Smooth muscle cell (in vitro differentiated cells): Measurements from ENCODE around the gene METTL1. TPM values are rescaled to one million over a fixed set of nuclear protein-coding genes. Genes with fewer than 3 reads are reported as not detected.
A peak's percentile ranks its signal among the peaks of the same experiment; 100 is the strongest.

Source experiments
- DNase-seq: peaks from one replicate; lab custom pipeline; 2025; ENCODE audit not compliant: unreplicated experiment; lab: John Stamatoyannopoulos, UW
- H2AFZ ChIP-seq: fragments of 200-600 bp; sonication (generic); 2 replicates; pipeline ENCODE4 v1.6.0; 2016; ENCODE audit warnings: antibody characterized with exemption, low read depth, mild to moderate bottlenecking
- H3F3A ChIP-seq: fragments of 200-600 bp; sonication (generic); 2 replicates; pipeline ENCODE4 v1.6.0; 2017; ENCODE audit warnings: antibody characterized with exemption, low read depth
- H3K27ac ChIP-seq: fragments of 200-600 bp; sonication (generic); 2 replicates; pipeline ENCODE4 v1.5.1; 2016; ENCODE audit warnings: low read depth, mild to moderate bottlenecking
- H3K27me3 ChIP-seq: fragments of 200-600 bp; sonication (generic); 2 replicates; pipeline ENCODE4 v1.6.1; 2016; ENCODE audit warnings: low read depth, mild to moderate bottlenecking
- H3K36me3 ChIP-seq: fragments of 200-600 bp; sonication (generic); 2 replicates; pipeline ENCODE4 v1.5.1; 2016; ENCODE audit warnings: low read depth
- H3K4me1 ChIP-seq: fragments of 200-600 bp; sonication (generic); 2 replicates; pipeline ENCODE4 v1.5.1; 2016; ENCODE audit warnings: low read depth
- H3K4me2 ChIP-seq: fragments of 200-600 bp; sonication (generic); 2 replicates; pipeline ENCODE4 v1.6.0; 2016; ENCODE audit warnings: mild to moderate bottlenecking
- H3K4me3 ChIP-seq: fragments of 200-600 bp; sonication (generic); 2 replicates; pipeline ENCODE4 v1.5.1; 2016; ENCODE audit warnings: mild to moderate bottlenecking
- H3K79me2 ChIP-seq: fragments of 200-600 bp; sonication (generic); 2 replicates; pipeline ENCODE4 v1.6.0; 2016; ENCODE audit warnings: low read depth, mild to moderate bottlenecking
- H3K9ac ChIP-seq: fragments of 200-600 bp; sonication (generic); 2 replicates; pipeline ENCODE4 v1.6.0; 2016; ENCODE audit warnings: low read depth
- H3K9me3 ChIP-seq: fragments of 200-600 bp; sonication (generic); replicated peaks from 2 replicates; pipeline ENCODE4 v1.5.1; 2016; ENCODE audit warnings: low read depth
- H4K20me1 ChIP-seq: fragments of 200-600 bp; sonication (generic); 2 replicates; pipeline ENCODE4 v1.6.0; 2016; ENCODE audit warnings: low read depth
- CTCF ChIP-seq: fragments of 200-600 bp; sonication (generic); IDR thresholded peaks from 2 replicates; pipeline ENCODE4 v1.5.1; 2017; ENCODE audit warnings: borderline replicate concordance, mild to moderate bottlenecking, antibody characterized with exemption; ENCODE audit not compliant: insufficient read depth, poor library complexity, severe bottlenecking
- WGBS: methylation state at CpG from one replicate; pipeline ENCODE4 v1.1.7; 2016; ENCODE audit warnings: low lambda C conversion rate; 5-methylcytosine and 5-hydroxymethylcytosine counted together
- polyA plus RNA-seq: library from polyadenylated mRNA; unstranded; fragments of >200 nt; fragmentation: Nextera tagmentation; extraction: Ambion mirVana; gene quantifications from 2 replicates; pipeline ENCODE4 v1.2.1, GENCODE V29; 2016
- total RNA-seq: library from RNA; depleted of rRNA; stranded (reverse); fragments of >200 nt; gene quantifications from 2 replicates; pipeline ENCODE4 v1.2.3, GENCODE V29; 2014

METTL1 gene
- total and polyA plus RNA-seq, 2 experiments from 2014 or later, result 4.1 to 20.3 TPM

GRCh38 chr12:57755194-57755453, 16.8 kb downstream of the METTL1 start:
- H2AFZ ChIP-seq, result no peak overlapping the region
- no peaks in the 10 kb centered on the region for H3K36me3 ChIP-seq
- no peak for DNase-seq
- H3K4me3 ChIP-seq, result peak overlapping the region; percentile 63
- peaks cover 6% of the 10 kb centered on the region for H4K20me1 ChIP-seq
- peaks cover 35% of the 10 kb centered on the region for H3K27me3 ChIP-seq
- H3K27ac ChIP-seq, result no peak overlapping the region
- no peaks in the 10 kb centered on the region for H3K9me3 ChIP-seq
- TF ChIP-seq CTCF, result no peak
- no peak overlapping the region for H3K9ac ChIP-seq
- peak overlapping the region; percentile 94 for H3K4me2 ChIP-seq
- 2% methylated on average over 17 of the region's 34 CpGs for WGBS
- peaks cover 7% of the 10 kb centered on the region for H3F3A ChIP-seq
- peaks cover 15% of the 10 kb centered on the region for H3K79me2 ChIP-seq
- H3K4me1 ChIP-seq, result peaks cover 23% of the 10 kb centered on the region

GRCh38 chr12:57754411-57755193, 17.3 kb downstream of the METTL1 start, which contains the start of gene MARCHF9:
MARCHF9 (plus strand) TSS chr12:57755103; CDS start chr12:57755529, 426 bp downstream.
- 2% methylated on average over 8 of the region's 41 CpGs for WGBS
- peak within 1 kb of the TSS; percentile 63 for H3K4me3 ChIP-seq
- peaks cover under 1% of the 10 kb centered on the region for H4K20me1 ChIP-seq
- no peak within 1 kb of the TSS for H2AFZ ChIP-seq
- H3K4me1 ChIP-seq, result peaks cover 23% of the 10 kb centered on the region
- H3K27me3 ChIP-seq, result peaks cover 35% of the 10 kb centered on the region
- H3K27ac ChIP-seq, result no peak within 1 kb of the TSS
- peaks cover 7% of the 10 kb centered on the region for H3F3A ChIP-seq
- no peaks in the 10 kb centered on the region for H3K9me3 ChIP-seq
- no peak for DNase-seq
- peak within 1 kb of the TSS; percentile 94 for H3K4me2 ChIP-seq
- H3K79me2 ChIP-seq, result peaks cover 20% of the 10 kb centered on the region
- H3K9ac ChIP-seq, result no peak within 1 kb of the TSS
- no peak for TF ChIP-seq CTCF
- H3K36me3 ChIP-seq, result no peaks in the 10 kb centered on the region

- TF ChIP-seq CTCF, result no peak
- Histone ChIP-seq H3K27ac (no peak overlapping the region), H3K4me2 (peak overlapping the region; percentile 94), H3K9me3 (no peaks in the 10 kb centered on the region), H3K4me3 (peak overlapping the region; percentile 63), H3K79me2 (peaks cover 23% of the 10 kb centered on the region), H3K36me3 (no peaks in the 10 kb centered on the region), H3K4me1 (peaks cover 23% of the 10 kb centered on the region), H2AFZ (no peak overlapping the region), H3F3A (peaks cover 7% of the 10 kb centered on the region), H3K27me3 (peaks cover 35% of the 10 kb centered on the region), H3K9ac (no peak overlapping the region), H4K20me1 (no peaks in the 10 kb centered on the region)
- WGBS, result 12% methylated on average over 1 of the region's 1 CpG
- DNase-seq, result no peak
These were observed 18.1 kb downstream of the METTL1 start for GRCh38 chr12:57753756-57754337.

GRCh38 chr12:57752668-57753000, 19.3 kb downstream of the METTL1 start:
- Histone ChIP-seq H3K79me2 (peaks cover 23% of the 10 kb centered on the region), H3K27me3 (peaks cover 31% of the 10 kb centered on the region), H3K9ac (peak overlapping the region; percentile 12), H3K4me2 (peak overlapping the region; percentile 80), H3K36me3 (no peaks in the 10 kb centered on the region), H4K20me1 (no peaks in the 10 kb centered on the region), H3K4me1 (peaks cover 23% of the 10 kb centered on the region), H3F3A (peaks cover 10% of the 10 kb centered on the region), H2AFZ (no peak overlapping the region), H3K9me3 (no peaks in the 10 kb centered on the region), H3K27ac (peak overlapping the region; percentile 35), H3K4me3 (peak overlapping the region; percentile 43)
- TF ChIP-seq CTCF, result no peak
- no peak for DNase-seq
- 11% methylated on average over 3 of the region's 5 CpGs for WGBS
